ENCODE measurements around the gene HIC2. TPM values are rescaled to one million over a fixed set of nuclear protein-coding genes. Genes with fewer than 3 reads are reported as not detected.

Gene HIC2
- total RNA-seq, 1 experiment from 2014 or later, result 33.3 TPM

Other genes with a start within 250 kb of the HIC2 start
- gene RIMBP3B, start 33.6 kb upstream of the HIC2 start, total RNA-seq (2021), result 0.09 to 0.62 TPM (median 0.27 TPM) in 3 replicates
- 4.8 to 6.4 TPM (median 5.2 TPM) in 3 replicates for gene TMEM191C, start 50.0 kb downstream of the HIC2 start, total RNA-seq (2021)
- gene RIMBP3C, start 134.1 kb downstream of the HIC2 start, total RNA-seq (2021), result 0.21 to 0.44 TPM in 2 of 3 replicates, not detected in the other
- gene UBE2L3, start 150.3 kb downstream of the HIC2 start, total RNA-seq (2021), result 75.7 to 79.1 TPM (median 77.4 TPM) in 3 replicates
- 39.1 to 42.1 TPM (median 39.8 TPM) in 3 replicates for gene YDJC, start 212.7 kb downstream of the HIC2 start, total RNA-seq (2021)
- gene CCDC116, start 215.4 kb downstream of the HIC2 start, total RNA-seq (2021), result 0.14 to 0.57 TPM (median 0.27 TPM) in 3 replicates
- gene SDF2L1, start 224.9 kb downstream of the HIC2 start, total RNA-seq (2021), result 52.2 to 73.6 TPM (median 57.0 TPM) in 3 replicates
- 35.6 to 47.5 TPM (median 37.4 TPM) in 3 replicates for gene PPIL2, start 248.6 kb downstream of the HIC2 start, total RNA-seq (2021)